CD4-positive, alpha-beta T cell treated with Interleukin-15 for 4 hours (primary cell): Measurements from ENCODE around the gene ADAMTS14.

Experiments used
- DNase-seq: peaks from one replicate; pipeline ENCODE4 v3.0.0-alpha.2; 2020; ENCODE audit warnings: low spot score

Gene ADAMTS14

DNA sequence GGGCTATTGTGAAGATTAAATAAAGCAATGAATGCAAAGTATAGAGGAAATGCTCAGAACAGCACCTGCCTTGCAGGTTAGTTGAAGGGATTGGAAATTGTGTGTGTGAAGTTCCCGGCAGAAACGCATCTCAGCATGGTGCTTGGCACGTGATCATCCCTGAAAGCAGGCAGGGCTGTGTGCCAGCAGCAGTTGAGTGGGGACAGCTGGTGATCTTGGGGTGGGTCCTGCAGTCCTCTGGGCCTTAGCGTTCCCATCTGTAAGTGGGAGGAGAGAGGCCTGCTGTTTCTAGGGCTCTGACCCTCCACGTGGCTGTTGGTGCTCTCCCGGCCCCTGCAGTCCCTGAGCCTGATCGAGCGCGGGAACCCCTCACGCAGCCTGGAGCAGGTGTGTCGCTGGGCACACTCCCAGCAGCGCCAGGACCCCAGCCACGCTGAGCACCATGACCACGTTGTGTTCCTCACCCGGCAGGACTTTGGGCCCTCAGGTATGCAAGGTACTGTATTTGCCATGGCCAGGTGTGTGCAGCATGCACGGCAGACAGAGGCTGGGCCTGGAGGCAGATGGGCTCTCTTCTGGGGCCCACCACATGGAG is 57.6 kb downstream of the ADAMTS14 start:
- DNase-seq = no peak

DNA sequence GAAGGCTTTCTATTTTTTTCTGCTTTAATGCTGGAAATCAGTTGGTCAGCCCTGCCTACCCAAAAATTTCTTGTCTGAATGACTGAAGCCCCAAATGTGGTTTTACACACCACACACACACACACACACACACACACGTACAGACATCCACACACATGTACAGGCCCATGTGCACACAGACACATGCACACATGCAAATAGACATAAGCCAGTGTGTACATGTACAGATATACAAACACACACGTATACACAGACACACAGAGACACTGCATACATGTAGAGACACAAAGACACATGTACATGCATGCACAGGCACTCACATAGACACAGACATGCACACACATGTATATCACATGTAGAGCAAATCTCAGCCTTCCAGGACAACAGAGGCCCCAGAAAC is 58.6 kb downstream of the ADAMTS14 start:
- DNase-seq = no peak

DNA sequence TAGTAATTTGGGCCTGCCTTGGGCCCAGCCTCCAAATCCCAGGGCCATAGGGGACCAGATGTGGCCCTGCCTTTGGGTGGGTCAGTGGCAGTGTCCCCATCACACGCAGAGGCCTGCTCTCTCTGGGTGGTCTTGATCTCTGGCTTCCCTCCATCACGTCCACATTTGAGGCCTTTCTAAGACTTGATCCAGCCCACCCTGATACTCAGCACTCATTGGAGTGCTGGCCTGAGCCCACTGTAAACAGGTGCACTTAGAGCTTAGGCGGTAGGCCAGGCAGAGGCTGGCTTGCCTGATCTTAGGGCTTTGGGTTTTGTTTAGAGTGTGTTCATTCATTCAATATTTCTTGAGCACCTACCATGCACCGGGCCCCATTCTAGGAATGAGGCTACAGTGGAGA is 60.3 kb downstream of the ADAMTS14 start:
- DNase-seq = no peak

DNA sequence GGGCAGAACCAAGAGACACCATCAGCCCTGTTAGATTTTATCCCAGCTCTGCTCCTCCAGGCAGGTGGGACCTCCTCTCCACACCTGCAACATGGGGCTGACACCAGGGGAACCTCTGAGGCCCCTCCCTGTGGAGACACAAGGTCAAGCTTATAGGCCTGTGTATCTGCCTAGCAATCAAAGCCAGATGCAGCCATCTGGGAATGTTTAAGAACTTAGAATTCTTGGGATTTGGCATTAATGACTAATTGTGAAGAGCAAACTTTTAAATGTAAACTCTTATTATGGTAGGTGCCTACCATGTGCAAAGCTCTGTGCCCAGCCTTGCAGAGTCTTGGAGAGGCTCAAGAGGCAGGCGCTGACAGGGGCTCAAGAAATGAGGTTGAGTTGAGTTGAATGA is 60.7 kb downstream of the ADAMTS14 start:
- no peak for DNase-seq

DNA sequence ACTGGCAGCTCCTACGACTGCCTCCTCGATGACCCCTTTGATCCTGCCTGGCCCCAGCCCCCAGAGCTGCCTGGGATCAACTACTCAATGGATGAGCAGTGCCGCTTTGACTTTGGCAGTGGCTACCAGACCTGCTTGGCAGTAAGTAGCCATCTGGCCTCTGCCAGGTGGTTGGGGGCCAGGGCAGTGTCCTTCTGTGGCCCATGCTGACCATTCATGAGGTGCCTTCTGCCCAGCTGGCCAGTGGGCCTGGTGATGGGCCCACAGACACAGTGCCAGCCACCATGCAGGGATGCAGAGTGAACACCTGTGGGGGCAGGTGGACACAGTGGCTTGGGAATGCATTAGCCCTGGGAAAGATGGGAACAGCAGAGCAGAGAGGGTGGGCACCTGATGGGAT is 62.9 kb downstream of the ADAMTS14 start:
- no peak for DNase-seq

DNA sequence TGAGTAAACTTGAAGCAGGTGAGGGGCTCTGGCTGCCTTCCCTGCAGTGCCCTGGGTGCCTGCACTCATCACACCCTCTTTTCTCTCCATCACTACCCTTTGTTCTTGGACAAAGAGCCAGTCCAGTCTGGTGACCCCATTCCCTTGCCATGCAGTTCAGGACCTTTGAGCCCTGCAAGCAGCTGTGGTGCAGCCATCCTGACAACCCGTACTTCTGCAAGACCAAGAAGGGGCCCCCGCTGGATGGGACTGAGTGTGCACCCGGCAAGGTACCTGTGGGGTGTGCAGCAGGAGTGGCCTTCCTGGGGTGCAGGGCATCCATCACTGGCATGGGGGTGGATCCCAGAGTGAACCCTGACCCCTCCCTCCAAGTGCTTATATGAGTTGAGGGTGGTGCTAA is 64.2 kb downstream of the ADAMTS14 start:
- DNase-seq = no peak

DNA sequence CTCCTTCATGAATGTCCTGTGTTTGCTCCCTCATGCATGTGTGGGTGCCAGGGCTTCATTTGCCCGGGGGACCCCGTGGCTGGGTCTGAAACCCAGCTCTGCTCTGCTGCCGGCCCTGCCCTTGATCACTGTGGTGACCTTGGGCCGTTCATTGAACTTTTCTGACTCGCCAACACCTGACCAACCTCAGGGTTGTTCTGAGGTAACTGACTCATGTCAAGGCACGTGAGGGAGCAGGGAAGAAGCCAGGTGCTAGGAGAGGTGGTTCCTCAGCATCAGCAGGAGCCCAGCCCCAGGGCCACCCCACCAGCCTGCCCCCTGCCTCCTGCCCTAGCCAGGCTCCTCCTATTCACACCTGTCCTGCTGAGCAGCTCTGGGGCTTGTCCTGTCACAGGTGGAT is 64.9 kb downstream of the ADAMTS14 start:
- no peak for DNase-seq

GRCh38 chr10:70738006-70738760 is 65.9 kb downstream of the ADAMTS14 start:
- no peak for DNase-seq

DNA sequence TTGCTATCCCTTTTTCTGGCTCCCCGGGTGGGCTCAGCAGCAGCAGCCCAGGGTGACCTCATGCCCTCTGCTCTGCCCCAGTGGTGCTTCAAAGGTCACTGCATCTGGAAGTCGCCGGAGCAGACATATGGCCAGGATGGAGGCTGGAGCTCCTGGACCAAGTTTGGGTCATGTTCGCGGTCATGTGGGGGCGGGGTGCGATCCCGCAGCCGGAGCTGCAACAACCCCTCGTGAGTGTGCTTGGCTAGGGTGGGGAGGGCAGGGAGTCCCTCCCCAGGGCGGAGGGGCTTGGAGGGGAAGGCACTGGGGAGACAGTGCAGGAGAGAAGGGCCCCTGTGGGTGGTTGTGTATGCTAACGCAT is 66.4 kb downstream of the ADAMTS14 start:
- DNase-seq = no peak

GRCh38 chr10:70740406-70741288 is 68.3 kb downstream of the ADAMTS14 start:
- no peak for DNase-seq

DNA sequence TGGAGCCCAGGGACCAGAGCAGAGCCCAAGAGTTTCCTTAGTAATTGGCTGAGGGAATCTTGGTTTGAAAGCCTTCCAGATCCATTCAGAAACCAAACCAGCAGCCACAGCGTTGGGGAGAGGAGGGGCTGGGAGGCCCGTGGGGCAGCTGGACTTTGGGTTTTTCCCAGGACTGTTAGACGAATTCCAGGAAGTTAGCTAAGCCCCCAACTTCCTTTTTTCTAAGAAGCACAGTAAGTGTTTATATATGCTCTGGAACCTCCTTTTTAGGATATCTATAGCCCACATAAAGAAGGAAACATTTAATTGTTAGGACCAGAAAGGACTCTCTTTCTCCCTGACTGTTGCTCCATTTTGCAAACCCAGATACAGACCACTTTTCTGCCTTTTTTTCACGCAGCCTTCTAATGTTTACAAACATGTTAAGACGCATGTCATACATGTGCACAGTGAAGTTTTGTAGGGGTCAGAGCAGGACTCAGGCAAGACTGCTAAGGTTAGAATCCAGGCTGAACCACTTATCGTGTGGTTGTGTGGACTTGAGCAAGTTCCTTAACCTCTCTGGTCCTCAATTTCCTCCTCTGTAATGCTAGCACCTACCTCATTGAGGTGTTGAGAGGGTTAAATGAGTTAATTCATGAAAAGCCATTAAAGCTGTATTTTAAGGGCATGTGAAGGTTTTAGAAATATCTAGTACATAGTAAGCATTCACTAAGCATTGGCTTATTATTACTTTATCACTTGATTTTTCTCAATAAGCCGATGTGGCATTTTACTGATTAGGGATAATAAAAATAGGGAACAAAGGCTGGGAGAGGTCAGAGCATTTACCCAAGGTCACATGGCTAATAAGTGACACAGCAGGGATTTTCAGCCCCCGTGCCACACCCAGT is 70.5 kb downstream of the ADAMTS14 start:
- no peak for DNase-seq

GRCh38 chr10:70743430-70743788 is 71.1 kb downstream of the ADAMTS14 start:
- DNase-seq = no peak

- no peak for DNase-seq
Observed at GRCh38 chr10:70743879-70744278, 71.6 kb downstream of the ADAMTS14 start.

DNA sequence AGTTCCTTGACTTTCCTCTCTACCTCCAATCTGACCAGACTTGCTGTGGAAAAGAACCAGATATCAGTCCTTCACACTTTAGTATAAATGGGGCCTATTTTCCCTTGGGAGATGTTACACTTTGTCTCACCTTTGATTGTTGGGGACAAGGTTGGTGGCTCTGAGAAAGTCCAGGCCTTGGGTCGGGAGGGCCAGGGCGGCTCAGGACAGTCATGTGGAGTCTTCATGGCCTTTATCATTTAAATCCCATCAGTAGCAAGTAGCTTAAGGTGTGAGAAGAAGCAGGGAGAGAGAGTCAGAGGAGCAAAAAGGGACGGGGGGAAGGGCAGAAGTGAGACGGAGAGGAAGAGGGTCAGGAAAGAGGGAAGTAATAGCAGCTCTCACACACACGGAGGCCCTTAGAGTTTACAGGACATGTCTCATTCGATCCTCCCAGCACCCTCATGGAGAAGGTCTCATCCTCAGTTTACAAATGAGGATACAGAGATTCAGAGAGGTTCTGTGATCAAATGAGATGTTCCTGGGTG is 72.4 kb downstream of the ADAMTS14 start:
- no peak for DNase-seq

DNA sequence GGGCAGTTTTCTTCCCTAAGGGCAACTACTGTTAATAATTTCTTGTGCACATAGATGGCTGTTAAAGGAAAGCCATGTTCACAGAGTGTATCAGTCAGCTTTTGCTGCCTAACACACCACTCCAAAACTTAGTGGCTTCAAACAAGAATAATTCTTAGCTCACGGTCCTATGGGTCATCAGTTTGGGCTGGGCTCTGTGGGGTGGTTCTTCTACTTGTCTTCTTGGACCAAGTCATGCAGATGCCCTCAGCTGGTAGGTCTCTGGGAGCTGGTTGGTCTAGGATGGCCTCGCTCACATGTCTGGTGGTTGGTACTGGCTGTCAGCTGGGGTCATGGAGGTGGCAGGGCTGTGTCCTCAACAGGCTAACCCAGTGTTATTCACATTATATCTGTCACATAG is 73.2 kb downstream of the ADAMTS14 start:
- no peak for DNase-seq

DNA sequence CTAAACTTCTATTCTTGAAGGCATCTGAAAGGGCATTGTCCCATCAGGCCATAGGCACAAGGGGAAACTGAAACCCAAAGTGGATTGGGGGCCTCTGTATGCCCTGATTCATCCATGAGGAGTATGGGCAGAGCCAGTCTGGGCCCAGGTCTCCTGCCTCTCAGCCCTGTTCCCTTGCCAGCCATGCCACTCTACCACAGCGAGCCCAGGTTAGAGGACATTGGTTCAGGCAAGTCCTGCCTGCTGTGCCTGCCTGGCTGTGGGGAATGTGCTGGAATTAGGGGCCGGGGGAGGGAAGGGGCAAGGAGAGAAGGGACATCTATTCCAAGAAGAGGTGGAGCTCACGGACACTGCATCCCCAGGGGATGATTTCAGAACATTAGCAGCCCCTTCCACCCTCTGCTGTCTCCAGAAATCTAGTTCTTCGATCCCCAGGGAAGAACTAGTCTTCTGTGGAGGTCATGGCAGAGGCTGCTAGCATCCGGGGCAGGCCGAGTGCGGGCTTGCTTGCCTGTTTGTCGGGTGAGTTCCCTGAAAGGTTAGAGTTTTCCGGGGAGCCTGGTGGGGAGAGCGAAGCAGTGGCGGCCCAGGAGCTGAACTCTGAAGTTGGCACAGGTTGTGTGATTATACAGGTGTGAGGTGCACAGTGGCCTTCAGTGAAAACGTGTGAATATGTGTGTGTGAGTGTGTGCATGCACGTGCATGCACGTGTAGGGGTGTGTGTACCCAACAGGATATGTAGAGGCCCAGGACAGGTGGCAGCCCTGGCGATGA is 75.1 kb downstream of the ADAMTS14 start:
- DNase-seq = no peak

DNA sequence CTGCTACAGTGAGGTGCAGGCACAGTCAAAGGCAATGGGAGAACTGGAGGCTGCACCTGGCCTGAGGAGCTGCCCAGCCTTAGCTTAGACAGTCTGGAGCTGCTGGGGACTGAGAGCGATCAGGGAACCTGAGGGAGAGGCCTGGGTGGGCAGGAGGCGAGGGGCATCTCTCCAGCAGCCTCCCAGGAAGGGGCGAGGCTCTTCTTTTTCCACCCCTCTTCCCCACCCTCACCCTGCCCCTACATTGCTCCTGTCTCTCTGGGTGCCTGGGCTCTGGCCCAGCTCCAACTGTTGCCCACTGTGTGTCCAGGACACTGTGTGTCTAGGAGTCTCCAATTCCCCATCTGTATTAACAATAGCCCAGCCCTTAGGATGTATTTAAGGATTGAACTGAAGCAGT is 76.0 kb downstream of the ADAMTS14 start:
- DNase-seq = no peak

- DNase-seq = no peak
Observed at GRCh38 chr10:70748801-70749573, 76.7 kb downstream of the ADAMTS14 start.

DNA sequence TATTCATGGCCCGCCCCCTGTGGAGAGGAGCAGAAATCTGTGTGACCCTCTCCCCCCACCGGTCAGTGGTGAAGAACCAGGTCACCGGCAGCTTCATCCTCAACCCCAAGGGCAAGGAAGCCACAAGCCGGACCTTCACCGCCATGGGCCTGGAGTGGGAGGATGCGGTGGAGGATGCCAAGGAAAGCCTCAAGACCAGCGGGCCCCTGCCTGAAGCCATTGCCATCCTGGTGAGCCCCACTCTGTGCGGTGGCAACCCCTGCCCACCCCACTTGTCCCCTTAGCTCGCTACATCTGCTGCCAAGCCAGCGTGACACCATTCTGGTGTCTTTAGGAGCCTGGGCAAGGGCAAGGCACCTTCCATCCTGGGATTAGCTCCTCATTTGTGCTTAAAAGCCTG is 77.5 kb downstream of the ADAMTS14 start:
- DNase-seq = no peak

GRCh38 chr10:70750156-70750703 is 77.9 kb downstream of the ADAMTS14 start:
- DNase-seq = no peak
